Liver (tissue), 9 donors: Measurements from ENCODE around the gene ZNF292. TPM values are rescaled to one million over a fixed set of nuclear protein-coding genes. Genes with fewer than 3 reads are reported as not detected.

Experiments used
- DNase-seq: peaks from one replicate; pipeline ENCODE4 v3.0.0-alpha.2; 2017; ENCODE audit warnings: low spot score
- H3K27ac ChIP-seq, 2 donors: one replicate each; pipeline ENCODE4 v1.7.0; 2013; ENCODE audit warnings: inconsistent platforms in 2 of 2, low read length in 2 of 2, control low read depth in 1 of 2, low read depth in 1 of 2, mild to moderate bottlenecking in 1 of 2
- H3K27me3 ChIP-seq, 4 donors: one replicate each; pipeline versions ENCODE4 v1.6.1 to v1.7.0; 2013; ENCODE audit warnings: low read length in 3 of 4, inconsistent platforms in 1 of 4, mild to moderate bottlenecking in 1 of 4, moderate library complexity in 1 of 4; ENCODE audit not compliant: control insufficient read depth in 4 of 4, insufficient read depth in 4 of 4
- H3K36me3 ChIP-seq, 4 donors: one replicate each; pipeline versions ENCODE4 v1.6.1 to v1.7.0; 2013; ENCODE audit warnings: low read length in 3 of 4, mild to moderate bottlenecking in 3 of 4, low read depth in 1 of 4, moderate library complexity in 1 of 4; ENCODE audit not compliant: control insufficient read depth in 4 of 4, insufficient read depth in 3 of 4
- H3K4me1 ChIP-seq, 4 donors: one replicate each; pipeline versions ENCODE4 v1.6.1 to v1.7.0; 2013; ENCODE audit warnings: low read length in 3 of 4, mild to moderate bottlenecking in 3 of 4, moderate library complexity in 1 of 4; ENCODE audit not compliant: control insufficient read depth in 4 of 4, insufficient read depth in 4 of 4
- H3K4me3 ChIP-seq, 3 donors: one replicate each; pipeline versions ENCODE4 v1.6.1 to v1.7.0; 2013; ENCODE audit warnings: low read length in 3 of 3, control low read depth in 1 of 3, low read depth in 1 of 3, mild to moderate bottlenecking in 1 of 3
- H3K9ac ChIP-seq, 2 donors: one replicate each; pipeline ENCODE4 v1.7.0; 2013; ENCODE audit warnings: low read length in 2 of 2, mild to moderate bottlenecking in 2 of 2, moderate library complexity in 2 of 2, control low read depth in 1 of 2, low read depth in 1 of 2
- H3K9me3 ChIP-seq, 4 donors: one replicate each; pipeline versions ENCODE4 v1.6.1 to v1.7.0; 2013; ENCODE audit warnings: low read length in 3 of 4; ENCODE audit not compliant: control insufficient read depth in 4 of 4
- FOXA1 ChIP-seq: IDR thresholded peaks from 2 replicates; pipeline ENCODE4 v1.6.1; 2016; ENCODE audit warnings: antibody characterized with exemption
- FOXA2 ChIP-seq: IDR thresholded peaks from 2 replicates; pipeline ENCODE4 v1.6.1; 2016; ENCODE audit warnings: antibody characterized with exemption
- GABPA ChIP-seq, 2 donors: IDR thresholded peaks in 1 of 2; conservative IDR thresholded peaks in 1 of 2; 2 replicates each; pipeline ENCODE4 v1.6.1; 2016; ENCODE audit warnings: antibody characterized with exemption in 2 of 2, mild to moderate bottlenecking in 1 of 2, moderate library complexity in 1 of 2
- HNF4A ChIP-seq, 2 donors: conservative IDR thresholded peaks; 2 replicates each; pipeline ENCODE4 v1.6.1; 2016; ENCODE audit warnings: antibody characterized with exemption in 2 of 2, mild to moderate bottlenecking in 2 of 2
- HNF4G ChIP-seq: IDR thresholded peaks from 2 replicates; pipeline ENCODE4 v1.6.1; 2016; ENCODE audit warnings: antibody characterized with exemption
- JUND ChIP-seq, 2 donors: IDR thresholded peaks; 2 replicates each; pipeline ENCODE4 v1.6.1; 2016; ENCODE audit warnings: antibody characterized with exemption in 2 of 2
- MAX ChIP-seq: IDR thresholded peaks from 2 replicates; pipeline ENCODE4 v1.6.1; 2016; ENCODE audit warnings: antibody characterized with exemption
- NR2F2 ChIP-seq: IDR thresholded peaks from 2 replicates; pipeline ENCODE4 v1.6.1; 2016; ENCODE audit warnings: antibody characterized with exemption
- RXRA ChIP-seq, 2 donors: IDR thresholded peaks; 2 replicates each; pipeline ENCODE4 v1.6.1; 2017 to 2018; ENCODE audit warnings: antibody characterized with exemption in 2 of 2, mild to moderate bottlenecking in 1 of 2
- SP1 ChIP-seq: IDR thresholded peaks from 2 replicates; pipeline ENCODE4 v1.6.1; 2018; ENCODE audit warnings: antibody characterized with exemption, mild to moderate bottlenecking
- TAF1 ChIP-seq: conservative IDR thresholded peaks from 2 replicates; pipeline ENCODE4 v1.6.1; 2016; ENCODE audit warnings: antibody characterized with exemption, mild to moderate bottlenecking
- YY1 ChIP-seq: IDR thresholded peaks from 2 replicates; pipeline ENCODE4 v1.6.1; 2016; ENCODE audit warnings: antibody characterized with exemption, mild to moderate bottlenecking
- ZBTB33 ChIP-seq: IDR thresholded peaks from 2 replicates; pipeline ENCODE4 v1.6.1; 2016; ENCODE audit warnings: antibody characterized with exemption
- WGBS: extraction: QIAGEN DNeasy Blood & Tissue Kit; methylation state at CpG from one replicate; pipeline ENCODE4 v1.1.7; 2013; 5-methylcytosine and 5-hydroxymethylcytosine counted together
- polyA plus RNA-seq, 2 donors: library from polyadenylated mRNA; stranded (reverse) in 1 of 2; unstranded in 1 of 2; fragments of 200-250 nt in 1 of 2; fragments of >200 nt in 1 of 2; fragmentation: Nextera tagmentation in 1 of 2; extraction: Ambion mirVana in 1 of 2; gene quantifications; one replicate each; pipeline versions ENCODE4 v1.2.1 to v1.2.3, GENCODE V29; 2013 to 2015
- total RNA-seq, 2 donors: library from RNA; depleted of rRNA; stranded (reverse); fragments of >200 nt; gene quantifications; one replicate each; pipeline ENCODE4 v1.2.3, GENCODE V29; 2014
- donor health status: healthy.
- donor health status: healthy.
- donor health status: healthy.
- donor health status: healthy.
- donor health status: healthy.

ZNF292 gene
- total and polyA plus RNA-seq, 4 donors = 2.7 to 16.4 (median 12.5) TPM

- H3K4me3 ChIP-seq = no peak overlapping the region
- no peaks in the 10 kb centered on the region for H3K9me3 ChIP-seq
- no peak overlapping the region for H3K27ac ChIP-seq
- H3K27me3 ChIP-seq = no peaks in the 10 kb centered on the region
- H3K9ac ChIP-seq = no peak overlapping the region
- DNase-seq = no peak
- 95% methylated on average over 1 of the region's 1 CpG for WGBS
- H3K36me3 ChIP-seq = no peaks in the 10 kb centered on the region
- TF ChIP-seq TAF1 (no peak), JUND (IDR thresholded peaks at IDR 0.05) (no peak), HNF4G (no peak), FOXA2 (no peak), GABPA (IDR thresholded peaks at IDR 0.05 in 1 of 2, conservative IDR thresholded peaks at IDR 0.05 in 1 of 2) (no peak), RXRA (IDR thresholded peaks at IDR 0.05) (no peak), HNF4A (conservative IDR thresholded peaks at IDR 0.05) (no peak), MAX (no peak), ZBTB33 (no peak), SP1 (no peak)
- H3K4me1 ChIP-seq = no peaks in the 10 kb centered on the region
Measured at GRCh38 chr6:87182940-87183339, 27.6 kb downstream of the ZNF292 start.

GRCh38 chr6:87183687-87184086, 28.3 kb downstream of the ZNF292 start:
- WGBS = 95% methylated on average over 1 of the region's 1 CpG
- no peaks in the 10 kb centered on the region for H3K9me3 ChIP-seq
- TF ChIP-seq GABPA (IDR thresholded peaks at IDR 0.05 in 1 of 2, conservative IDR thresholded peaks at IDR 0.05 in 1 of 2) (no peak), FOXA1 (no peak), JUND (IDR thresholded peaks at IDR 0.05) (no peak), TAF1 (no peak), YY1 (no peak)
- H3K36me3 ChIP-seq = no peaks in the 10 kb centered on the region
- no peak overlapping the region for H3K9ac ChIP-seq
- DNase-seq = no peak
- H3K4me1 ChIP-seq = no peaks in the 10 kb centered on the region
- no peak overlapping the region for H3K4me3 ChIP-seq
- H3K27ac ChIP-seq = no peak overlapping the region
- H3K27me3 ChIP-seq = no peaks in the 10 kb centered on the region

DNA sequence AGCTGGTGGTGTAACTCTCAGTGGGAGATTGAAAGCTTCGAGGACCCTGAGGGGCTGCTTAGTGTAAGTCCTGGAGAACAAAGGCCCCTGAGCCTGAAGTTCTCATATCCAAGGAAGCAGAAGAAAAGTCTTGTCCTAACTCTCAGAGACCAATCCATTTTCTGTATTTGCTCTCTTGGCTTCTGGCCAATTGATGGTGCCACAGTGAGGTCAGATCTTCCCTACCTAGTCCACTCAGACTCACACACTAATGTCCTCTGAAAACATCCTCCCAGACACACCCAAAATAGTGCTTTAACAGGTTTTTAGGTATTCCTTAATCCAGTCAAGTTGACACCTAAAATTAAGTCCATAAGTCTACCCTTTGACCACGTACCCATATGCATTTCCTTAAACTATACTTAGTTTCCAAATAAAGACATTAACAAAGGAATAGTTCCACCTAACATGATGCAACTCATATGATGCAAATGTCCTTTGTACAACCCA, 29.4 kb downstream of the ZNF292 start:
- Histone ChIP-seq H3K4me1 (no peaks in the 10 kb centered on the region), H3K27ac (no peak overlapping the region), H3K9ac (no peak overlapping the region), H3K4me3 (no peak overlapping the region), H3K36me3 (no peaks in the 10 kb centered on the region), H3K9me3 (no peaks in the 10 kb centered on the region), H3K27me3 (no peaks in the 10 kb centered on the region)
- 97% methylated on average over 2 of the region's 2 CpGs for WGBS
- DNase-seq = no peak
- no peak for TF ChIP-seq GABPA (IDR thresholded peaks at IDR 0.05 in 1 of 2, conservative IDR thresholded peaks at IDR 0.05 in 1 of 2)
- no peak for TF ChIP-seq ZBTB33
- TF ChIP-seq YY1 = no peak
- TF ChIP-seq FOXA1 = no peak
- TF ChIP-seq SP1 = no peak
- TF ChIP-seq NR2F2 = no peak
- TF ChIP-seq RXRA (IDR thresholded peaks at IDR 0.05) = no peak
- no peak for TF ChIP-seq HNF4A (conservative IDR thresholded peaks at IDR 0.05)
- TF ChIP-seq MAX = no peak
